GM18907 (cell line): ENCODE measurements around the gene IBSP.
A peak's percentile ranks its signal among the peaks of the same experiment; 100 is the strongest.

ENCODE experiments used
- ATAC-seq: cut with Tn5 transposase; IDR thresholded peaks from one replicate; pipeline ENCODE4 v1.9.1; 2021; ENCODE audit warnings: mild to moderate bottlenecking, moderate library complexity; ENCODE audit not compliant: unreplicated experiment

IBSP gene

GRCh38 chr4:87838205-87838604 is 38.9 kb downstream of the IBSP start:
- no peak for ATAC-seq

- ATAC-seq = peak; percentile 74
Measured at GRCh38 chr4:87838890-87839591, 39.7 kb downstream of the IBSP start.

- no peak for ATAC-seq
Measured at GRCh38 chr4:87839592-87839946, 40.2 kb downstream of the IBSP start.

GRCh38 chr4:87840149-87840548 is 40.8 kb downstream of the IBSP start:
- ATAC-seq = no peak

- no peak for ATAC-seq
Measured at GRCh38 chr4:87843936-87844335, 44.6 kb downstream of the IBSP start.

- no peak for ATAC-seq
Measured at GRCh38 chr4:87844452-87844851, 45.1 kb downstream of the IBSP start.

- no peak for ATAC-seq
Measured at GRCh38 chr4:87846226-87846625, 46.9 kb downstream of the IBSP start.

GRCh38 chr4:87848622-87849351 is 49.4 kb downstream of the IBSP start:
- ATAC-seq = peak; percentile 95

GRCh38 chr4:87849612-87850011 is 50.3 kb downstream of the IBSP start:
- no peak for ATAC-seq

- no peak for ATAC-seq
Measured at GRCh38 chr4:87851332-87851731, 52.0 kb downstream of the IBSP start.

GRCh38 chr4:87851953-87852352 is 52.6 kb downstream of the IBSP start:
- ATAC-seq = no peak

- ATAC-seq = no peak
Measured at GRCh38 chr4:87853108-87853507, 53.8 kb downstream of the IBSP start.

GRCh38 chr4:87853891-87854290 is 54.5 kb downstream of the IBSP start:
- ATAC-seq = no peak

- ATAC-seq = no peak
Measured at GRCh38 chr4:87855559-87855958, 56.2 kb downstream of the IBSP start.

- no peak for ATAC-seq
Measured at GRCh38 chr4:87856816-87857215, 57.5 kb downstream of the IBSP start.

GRCh38 chr4:87857789-87858188 is 58.4 kb downstream of the IBSP start:
- no peak for ATAC-seq
